ENCODE results near the gene GYG2.
"Not testable (repeated sequence)": the region's sequence is repeated elsewhere in the genome, so short reads cannot be mapped to it uniquely, and the experiment has no call there.

The GYG2 gene

GRCh38 chrX:2871831-2872230 is 43.1 kb downstream of the GYG2 start:
- no peak for DNase-seq (ENCODE audit: low read depth)

GRCh38 chrX:2872671-2873277 is 44.0 kb downstream of the GYG2 start:
- no peak for DNase-seq (ENCODE audit: low read depth)

GRCh38 chrX:2874222-2875135 is 45.7 kb downstream of the GYG2 start:
- DNase-seq (ENCODE audit: low read depth): no peak

- no peak for DNase-seq (ENCODE audit: low read depth)
Measured at GRCh38 chrX:2875136-2875481, 46.4 kb downstream of the GYG2 start.

GRCh38 chrX:2875798-2876399 is 47.2 kb downstream of the GYG2 start:
- DNase-seq (ENCODE audit: low read depth): no peak

- no peak for DNase-seq (ENCODE audit: low read depth)
Measured at GRCh38 chrX:2878563-2878962, 49.8 kb downstream of the GYG2 start.

GRCh38 chrX:2879670-2880069 is 50.9 kb downstream of the GYG2 start:
- no peak for DNase-seq (ENCODE audit: low read depth)

- DNase-seq (ENCODE audit: low read depth): no peak
Measured at GRCh38 chrX:2883770-2884169, 55.0 kb downstream of the GYG2 start.

- DNase-seq (ENCODE audit: low read depth): no peak
Measured at GRCh38 chrX:2888309-2888708, 59.6 kb downstream of the GYG2 start.

- no peak for DNase-seq (ENCODE audit: low read depth)
Measured at GRCh38 chrX:2889045-2889605, 60.4 kb downstream of the GYG2 start.

GRCh38 chrX:2889706-2890490 is 61.2 kb downstream of the GYG2 start:
- DNase-seq (ENCODE audit: low read depth): not testable (repeated sequence)

GRCh38 chrX:2890536-2891460 is 62.1 kb downstream of the GYG2 start:
- not testable (repeated sequence) for DNase-seq (ENCODE audit: low read depth)

- no peak for DNase-seq (ENCODE audit: low read depth)
Measured at GRCh38 chrX:2892816-2893215, 64.1 kb downstream of the GYG2 start.

- DNase-seq (ENCODE audit: low read depth): no peak
Measured at GRCh38 chrX:2894885-2895292, 66.2 kb downstream of the GYG2 start.

- no peak for DNase-seq (ENCODE audit: low read depth)
Measured at GRCh38 chrX:2897311-2897689, 68.6 kb downstream of the GYG2 start.

GRCh38 chrX:2897690-2898623 is 69.2 kb downstream of the GYG2 start:
- not testable (repeated sequence) for DNase-seq (ENCODE audit: low read depth)

GRCh38 chrX:2898846-2899512 is 70.2 kb downstream of the GYG2 start:
- DNase-seq (ENCODE audit: low read depth): no peak

- no peak for DNase-seq (ENCODE audit: low read depth)
Measured at GRCh38 chrX:2901367-2902036, 72.8 kb downstream of the GYG2 start.

GRCh38 chrX:2902841-2903240 is 74.1 kb downstream of the GYG2 start:
- no peak for DNase-seq (ENCODE audit: low read depth)
